Activated T-cell treated with anti-CD3 and anti-CD28 coated beads, Interleukin-2, amount 50 U/mL, for 4 hours (primary cell): ENCODE data around the gene KCTD6. TPM values are rescaled to one million over a fixed set of nuclear protein-coding genes. Genes with fewer than 3 reads are reported as not detected.
A peak's percentile ranks its signal among the peaks of the same experiment; 100 is the strongest.

ENCODE experiments used
- ATAC-seq, 2 donors: fragments of 200-7000 bp; cut with Tn5 transposase; one replicate each; pipeline ENCODE4 v1.10.0; 2021
- DNase-seq: peaks from one replicate; pipeline ENCODE4 v3.0.0-alpha.2; 2020
- H3K27me3 Mint-ChIP-seq: one replicate; pipeline ENCODE4 v1.8.0; 2021; ENCODE audit warnings: low read depth, mixed read lengths
- H3K36me3 Mint-ChIP-seq: one replicate; pipeline ENCODE4 v1.8.0; 2022; ENCODE audit warnings: mixed read lengths; ENCODE audit not compliant: insufficient read depth
- H3K4me1 Mint-ChIP-seq: one replicate; pipeline ENCODE4 v1.8.0; 2021; ENCODE audit warnings: low read depth, mixed read lengths
- H3K4me3 Mint-ChIP-seq: one replicate; pipeline ENCODE4 v1.8.0; 2021; ENCODE audit warnings: mild to moderate bottlenecking, moderate library complexity, mixed read lengths
- H3K9me3 Mint-ChIP-seq: one replicate; pipeline ENCODE4 v1.8.0; 2021; ENCODE audit warnings: mixed read lengths
- total RNA-seq, 3 donors: library from RNA; stranded (reverse); gene quantifications; one replicate each; pipeline ENCODE4 v1.2.1, GENCODE V29; 2021

Gene KCTD6
- 1 to 10 TPM; 7.8 to 9.6 (median 8.3) TPM for total RNA-seq

DNA sequence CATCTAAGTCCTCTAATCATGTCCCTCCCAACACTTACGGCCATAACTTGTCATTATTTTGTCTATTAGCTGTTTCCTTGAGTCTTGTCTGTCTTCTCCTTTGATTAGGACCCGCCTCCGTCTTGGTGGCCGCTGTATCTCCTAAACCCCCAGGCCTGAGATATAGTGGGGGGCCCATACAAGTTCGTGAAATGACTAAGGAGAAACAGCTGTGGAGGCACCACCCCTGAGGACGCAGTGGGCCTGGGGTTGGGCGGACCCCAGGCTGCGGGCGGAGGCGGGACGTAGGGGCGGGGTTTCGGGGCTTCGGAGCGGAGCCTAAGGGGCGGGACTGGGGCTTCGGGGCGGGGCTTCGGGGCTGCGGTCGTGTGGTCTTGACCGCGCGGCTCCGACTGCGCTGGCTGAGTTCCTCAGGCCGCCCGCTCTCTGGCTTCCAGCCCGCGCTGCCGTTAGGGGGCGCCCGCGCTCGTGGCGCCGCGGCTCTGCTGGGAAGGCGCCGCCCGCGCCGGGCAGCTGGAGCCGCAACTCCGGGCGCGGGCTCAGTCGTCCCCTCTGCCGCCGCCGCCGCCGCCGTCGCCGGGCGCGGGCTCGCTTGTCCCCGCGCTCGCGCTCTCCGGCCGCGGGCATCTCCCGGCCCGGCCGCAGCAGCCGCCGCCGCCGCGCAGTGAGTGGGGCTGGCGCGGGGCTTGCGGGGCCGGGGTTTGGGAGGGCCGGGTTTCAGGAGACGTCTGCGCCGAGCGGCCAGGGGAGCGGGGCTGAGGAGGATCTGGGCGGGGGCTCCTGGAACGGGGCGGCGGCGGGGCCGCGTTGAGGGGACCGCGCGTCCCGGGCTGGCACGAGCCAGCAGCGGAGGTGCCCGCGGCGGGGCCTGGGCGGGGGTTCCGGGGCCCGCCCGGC lies at the start of gene KCTD6:
TSS of gene KCTD6 (plus strand) at position 591 of the 897 bp plus-strand sequence. CDS start 6,660 bp downstream, outside the sequence.
- DNase-seq (peak; percentile 83), ATAC-seq (peak; percentile 88 to 89)
- Mint-ChIP-seq H3K27me3 (no peaks in the 10 kb centered on the region), H3K9me3 (no peaks in the 10 kb centered on the region), H3K4me1 (peaks cover 53% of the 10 kb centered on the region), H3K36me3 (no peaks in the 10 kb centered on the region), H3K4me3 (peak within 1 kb of the TSS; percentile 97)

DNA sequence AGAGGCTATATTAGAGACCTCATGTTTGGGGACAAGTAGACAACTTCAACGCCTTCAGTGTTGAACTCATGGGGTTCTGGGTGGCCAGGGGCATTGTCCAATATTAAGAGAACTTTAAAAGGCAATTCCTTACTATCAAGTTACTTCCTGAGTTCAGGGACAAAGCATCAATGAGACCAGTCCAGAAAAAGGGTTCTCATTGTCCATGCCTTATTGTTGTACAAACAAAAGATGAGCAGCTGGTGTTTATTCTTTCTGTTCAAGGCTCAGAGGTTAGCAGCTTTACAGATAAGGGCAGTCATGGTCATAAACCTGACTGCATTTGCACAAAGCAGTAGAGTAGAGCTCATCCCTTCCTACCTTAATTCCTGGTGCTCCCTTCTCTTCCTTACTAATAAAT lies 39.7 kb upstream of the KCTD6 start:
- peaks cover 2% of the 10 kb centered on the region for H3K36me3 Mint-ChIP-seq
- H3K4me1 Mint-ChIP-seq = peaks cover 2% of the 10 kb centered on the region
- H3K27me3 Mint-ChIP-seq = peaks cover 2% of the 10 kb centered on the region
- no peak overlapping the region for H3K4me3 Mint-ChIP-seq
- DNase-seq = no peak
- H3K9me3 Mint-ChIP-seq = peaks cover 24% of the 10 kb centered on the region
- no peak for ATAC-seq

GRCh38 chr3:58459160-58459559 lies 32.7 kb upstream of the KCTD6 start:
- no peaks in the 10 kb centered on the region for H3K27me3 Mint-ChIP-seq
- peaks cover 9% of the 10 kb centered on the region for H3K4me1 Mint-ChIP-seq
- H3K9me3 Mint-ChIP-seq = peaks cover 19% of the 10 kb centered on the region
- no peak for DNase-seq
- H3K36me3 Mint-ChIP-seq = peaks cover 2% of the 10 kb centered on the region
- H3K4me3 Mint-ChIP-seq = no peak overlapping the region
- no peak for ATAC-seq

GRCh38 chr3:58462829-58463180 lies 29.1 kb upstream of the KCTD6 start:
- Mint-ChIP-seq H3K36me3 (no peaks in the 10 kb centered on the region), H3K9me3 (no peaks in the 10 kb centered on the region), H3K4me3 (no peak overlapping the region), H3K27me3 (no peaks in the 10 kb centered on the region), H3K4me1 (peaks cover 9% of the 10 kb centered on the region)
- DNase-seq = no peak
- no peak for ATAC-seq

- H3K36me3 Mint-ChIP-seq = no peaks in the 10 kb centered on the region
- H3K27me3 Mint-ChIP-seq = no peaks in the 10 kb centered on the region
- peak overlapping the region; percentile 16 for H3K4me3 Mint-ChIP-seq
- ATAC-seq (peak; percentile 98 to 99), DNase-seq (peak; percentile 68)
- peaks cover 9% of the 10 kb centered on the region for H3K4me1 Mint-ChIP-seq
- H3K9me3 Mint-ChIP-seq = no peaks in the 10 kb centered on the region
Observed at GRCh38 chr3:58463181-58463941, 28.5 kb upstream of the KCTD6 start.

DNA sequence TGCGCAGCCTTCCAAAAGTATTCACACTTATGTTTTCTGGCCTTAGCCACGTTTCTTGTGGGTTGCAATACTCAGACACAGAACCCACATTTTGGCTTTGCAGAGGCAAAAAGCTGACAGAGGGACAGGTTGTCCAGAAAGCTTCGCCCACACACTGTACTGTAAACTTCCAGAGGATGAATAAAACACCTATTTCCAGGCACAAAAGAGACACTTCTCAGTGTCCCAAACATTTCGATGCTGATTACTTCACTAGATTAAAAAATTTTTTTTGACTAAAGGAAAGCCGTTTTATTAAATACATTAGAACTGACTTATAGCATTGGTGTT lies 28.0 kb upstream of the KCTD6 start:
- peak overlapping the region; percentile 16 for H3K4me3 Mint-ChIP-seq
- H3K27me3 Mint-ChIP-seq = no peaks in the 10 kb centered on the region
- DNase-seq (no peak), ATAC-seq (no peak)
- no peaks in the 10 kb centered on the region for H3K9me3 Mint-ChIP-seq
- H3K4me1 Mint-ChIP-seq = peaks cover 9% of the 10 kb centered on the region
- H3K36me3 Mint-ChIP-seq = no peaks in the 10 kb centered on the region

GRCh38 chr3:58464866-58465265 lies 27.0 kb upstream of the KCTD6 start:
- peak in 1 of 2 donors; percentile 36 for ATAC-seq
- no peaks in the 10 kb centered on the region for H3K36me3 Mint-ChIP-seq
- no peak overlapping the region for H3K4me3 Mint-ChIP-seq
- H3K9me3 Mint-ChIP-seq = no peaks in the 10 kb centered on the region
- peaks cover 10% of the 10 kb centered on the region for H3K4me1 Mint-ChIP-seq
- no peak for DNase-seq
- H3K27me3 Mint-ChIP-seq = no peaks in the 10 kb centered on the region

DNA sequence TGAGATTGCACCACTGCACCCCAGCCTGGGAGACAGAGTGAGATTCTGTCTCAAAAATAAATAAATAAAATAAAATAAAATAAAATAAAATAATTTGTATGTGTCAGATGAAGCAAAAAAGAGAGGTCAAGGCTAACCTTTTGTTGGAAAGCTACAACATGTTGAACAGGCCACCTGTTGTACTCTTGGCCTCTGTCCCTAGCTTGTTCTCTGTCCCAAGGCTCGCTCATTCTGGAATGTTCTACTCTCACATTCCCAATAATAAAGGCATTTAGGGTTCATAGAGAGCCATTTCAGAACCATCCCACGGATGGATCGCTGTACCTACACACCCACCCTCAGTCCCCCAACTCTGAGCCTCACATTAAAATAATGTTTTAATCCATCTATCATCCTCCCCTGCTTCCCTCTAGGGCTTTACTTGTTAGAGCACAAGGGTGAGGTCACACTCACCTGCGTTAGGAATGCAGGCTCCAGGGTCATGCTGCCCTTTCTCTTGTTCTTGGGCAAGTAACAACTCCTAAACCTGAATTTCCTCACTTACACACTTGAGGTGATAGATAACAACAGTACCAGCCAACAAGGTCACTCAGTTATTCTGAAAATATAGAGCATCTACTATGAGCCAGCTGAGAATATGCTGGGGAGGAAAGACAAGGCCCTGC lies 24.9 kb upstream of the KCTD6 start:
- no peak for DNase-seq
- Mint-ChIP-seq H3K4me1 (peaks cover 24% of the 10 kb centered on the region), H3K36me3 (no peaks in the 10 kb centered on the region), H3K4me3 (no peak overlapping the region), H3K27me3 (no peaks in the 10 kb centered on the region), H3K9me3 (no peaks in the 10 kb centered on the region)
- no peak for ATAC-seq

- Mint-ChIP-seq H3K36me3 (no peaks in the 10 kb centered on the region), H3K9me3 (no peaks in the 10 kb centered on the region), H3K27me3 (no peaks in the 10 kb centered on the region), H3K4me3 (no peak overlapping the region), H3K4me1 (peaks cover 19% of the 10 kb centered on the region)
- DNase-seq (no peak), ATAC-seq (no peak)
Observed at GRCh38 chr3:58469096-58469495, 22.8 kb upstream of the KCTD6 start.

DNA sequence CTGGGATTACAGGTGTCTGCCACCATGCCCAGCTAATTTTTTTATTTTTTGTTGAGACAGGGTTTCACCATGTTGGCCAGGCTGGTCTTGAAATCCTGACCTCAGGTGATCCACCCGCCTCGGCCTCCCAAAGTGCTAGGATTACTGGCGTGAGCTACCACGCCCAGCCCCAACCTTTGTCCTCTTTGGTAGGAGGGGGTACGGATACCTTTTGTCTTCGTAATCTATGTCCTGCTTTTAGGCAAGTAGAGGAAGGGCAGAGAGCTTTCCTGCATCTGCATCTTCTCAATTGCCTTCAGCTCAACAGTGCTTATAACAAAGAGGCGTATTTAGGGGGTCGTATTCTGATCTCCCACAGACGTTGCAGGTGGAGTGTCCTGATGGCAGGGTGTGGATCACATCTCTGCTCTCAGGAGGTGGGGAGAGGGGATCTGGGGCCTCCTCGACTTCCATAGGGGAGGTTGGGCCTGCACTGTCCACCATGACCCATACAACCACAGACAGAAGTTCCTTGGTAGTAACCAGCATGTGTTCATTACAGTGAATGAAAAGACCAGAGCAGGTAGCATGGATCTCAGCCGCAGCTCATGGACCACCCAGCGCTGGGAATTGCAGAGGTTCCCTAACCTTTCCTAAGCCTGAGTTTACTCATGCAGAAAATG lies 21.4 kb upstream of the KCTD6 start:
- Mint-ChIP-seq H3K9me3 (no peaks in the 10 kb centered on the region), H3K36me3 (no peaks in the 10 kb centered on the region), H3K27me3 (no peaks in the 10 kb centered on the region), H3K4me3 (no peak overlapping the region), H3K4me1 (peaks cover 30% of the 10 kb centered on the region)
- DNase-seq (no peak), ATAC-seq (no peak)

GRCh38 chr3:58471025-58471887 lies 20.6 kb upstream of the KCTD6 start:
- H3K27me3 Mint-ChIP-seq = no peaks in the 10 kb centered on the region
- H3K36me3 Mint-ChIP-seq = no peaks in the 10 kb centered on the region
- H3K9me3 Mint-ChIP-seq = no peaks in the 10 kb centered on the region
- ATAC-seq = peak; percentile 92 to 96
- no peak for DNase-seq
- peaks cover 30% of the 10 kb centered on the region for H3K4me1 Mint-ChIP-seq
- H3K4me3 Mint-ChIP-seq = no peak overlapping the region

GRCh38 chr3:58473275-58473674 lies 18.6 kb upstream of the KCTD6 start:
- Mint-ChIP-seq H3K4me3 (no peak overlapping the region), H3K27me3 (no peaks in the 10 kb centered on the region), H3K4me1 (peaks cover 30% of the 10 kb centered on the region), H3K9me3 (no peaks in the 10 kb centered on the region), H3K36me3 (no peaks in the 10 kb centered on the region)
- DNase-seq (no peak), ATAC-seq (no peak)

DNA sequence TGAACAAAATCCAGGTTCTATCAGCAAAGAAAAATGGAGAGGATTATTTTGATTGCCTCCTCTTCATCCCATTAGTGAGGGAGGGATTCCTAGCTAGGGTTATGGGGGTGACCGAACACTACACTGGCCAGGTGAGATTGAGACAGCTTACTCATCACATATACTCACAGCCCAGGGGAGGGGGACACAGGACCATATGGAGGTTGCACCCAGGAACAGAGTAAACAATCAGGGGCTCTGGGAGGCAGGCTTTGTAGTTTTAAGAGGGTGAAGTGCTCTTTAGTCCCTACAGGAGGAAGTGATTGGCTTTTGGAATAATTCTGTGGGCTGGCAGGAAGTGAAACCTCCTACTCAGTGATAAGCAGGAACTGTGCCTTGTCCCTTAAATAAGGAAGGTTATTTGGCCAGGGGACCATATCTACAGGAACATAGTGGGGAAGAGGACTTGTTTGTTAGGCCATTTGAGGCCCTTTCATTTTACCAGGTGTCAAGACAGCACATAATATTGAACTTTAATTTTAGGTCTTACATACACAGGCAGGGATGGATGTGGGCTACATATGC lies 17.5 kb upstream of the KCTD6 start:
- no peaks in the 10 kb centered on the region for H3K9me3 Mint-ChIP-seq
- H3K4me1 Mint-ChIP-seq = peaks cover 30% of the 10 kb centered on the region
- DNase-seq (no peak), ATAC-seq (no peak)
- no peaks in the 10 kb centered on the region for H3K36me3 Mint-ChIP-seq
- H3K4me3 Mint-ChIP-seq = no peak overlapping the region
- no peaks in the 10 kb centered on the region for H3K27me3 Mint-ChIP-seq
